Measurements from ENCODE around the gene RAB26. TPM values are rescaled to one million over a fixed set of nuclear protein-coding genes. Genes with fewer than 3 reads are reported as not detected.
A peak's percentile ranks its signal among the peaks of the same experiment; 100 is the strongest.

The RAB26 gene
- total RNA-seq, 6 donors from 2014 or later: 0.30 to 6.8 (median 0.85) TPM; not detected in 2

DNA sequence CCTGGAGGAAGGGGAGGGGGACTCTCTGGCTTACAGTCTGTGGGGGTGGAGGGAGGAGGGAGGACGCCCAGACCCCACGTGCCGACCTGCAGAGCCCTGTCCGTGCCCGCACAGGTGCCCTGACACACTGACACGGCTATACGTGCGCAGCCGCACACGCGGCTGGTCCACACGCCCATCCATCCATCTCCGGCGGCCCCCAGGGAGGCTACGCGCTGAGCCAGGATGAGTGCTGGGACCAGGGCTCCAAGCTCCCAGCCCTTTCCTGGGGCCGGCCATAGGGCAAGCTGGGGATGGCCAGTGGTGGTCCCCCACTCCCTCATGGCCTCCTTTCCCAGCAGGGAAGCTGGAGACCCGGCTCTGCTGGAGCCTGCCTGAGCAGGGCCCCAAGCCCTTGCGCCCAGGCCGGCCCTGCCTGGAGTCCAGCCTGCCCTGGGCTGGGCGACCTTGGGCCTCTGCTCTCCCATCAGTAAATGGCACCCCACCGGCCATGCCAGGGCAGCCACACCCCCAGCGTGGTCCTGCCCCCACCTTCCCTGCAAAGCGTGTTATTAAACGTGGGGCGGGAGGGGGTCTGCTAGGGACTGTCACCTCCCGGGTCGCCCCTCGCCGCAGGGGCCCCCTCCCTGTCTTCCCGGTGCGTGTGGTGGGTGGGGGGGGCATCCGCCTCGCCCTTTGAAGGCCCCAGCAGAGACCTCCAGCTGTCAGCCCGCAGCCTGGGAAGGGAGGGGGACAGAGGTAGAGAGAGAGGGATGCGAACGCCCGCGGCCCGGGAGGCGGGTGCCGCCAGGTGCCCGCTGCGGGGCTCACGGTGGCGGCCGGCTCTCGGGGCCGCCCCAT is 47.1 kb downstream of the RAB26 start:
- Histone ChIP-seq H3K27ac (no peak overlapping the region), H3K9me3 (no peaks in the 10 kb centered on the region), H3K36me3 (no peaks in the 10 kb centered on the region), H3K4me3 (peak overlapping the region in 3 of 4 donors; percentile 41 to 51 (median 44)), H3K4me1 (peaks cover 11 to 20% (median 14%) of the 10 kb centered on the region in 4 donors), H3K27me3 (peaks cover 0 to 28% (median 21%) of the 10 kb centered on the region in 4 donors)
- WGBS, 2 donors: 1 to 5% methylated on average over 13 to 32 of the region's 49 CpGs
- ATAC-seq (ENCODE audit: low FRiP score in 2 of 2) (no peak), DNase-seq (peak in 1 of 2 donors; percentile 72)
- no peak for TF ChIP-seq POLR2A (IDR thresholded peaks at IDR 0.05)
- TF ChIP-seq, protein P1, sequence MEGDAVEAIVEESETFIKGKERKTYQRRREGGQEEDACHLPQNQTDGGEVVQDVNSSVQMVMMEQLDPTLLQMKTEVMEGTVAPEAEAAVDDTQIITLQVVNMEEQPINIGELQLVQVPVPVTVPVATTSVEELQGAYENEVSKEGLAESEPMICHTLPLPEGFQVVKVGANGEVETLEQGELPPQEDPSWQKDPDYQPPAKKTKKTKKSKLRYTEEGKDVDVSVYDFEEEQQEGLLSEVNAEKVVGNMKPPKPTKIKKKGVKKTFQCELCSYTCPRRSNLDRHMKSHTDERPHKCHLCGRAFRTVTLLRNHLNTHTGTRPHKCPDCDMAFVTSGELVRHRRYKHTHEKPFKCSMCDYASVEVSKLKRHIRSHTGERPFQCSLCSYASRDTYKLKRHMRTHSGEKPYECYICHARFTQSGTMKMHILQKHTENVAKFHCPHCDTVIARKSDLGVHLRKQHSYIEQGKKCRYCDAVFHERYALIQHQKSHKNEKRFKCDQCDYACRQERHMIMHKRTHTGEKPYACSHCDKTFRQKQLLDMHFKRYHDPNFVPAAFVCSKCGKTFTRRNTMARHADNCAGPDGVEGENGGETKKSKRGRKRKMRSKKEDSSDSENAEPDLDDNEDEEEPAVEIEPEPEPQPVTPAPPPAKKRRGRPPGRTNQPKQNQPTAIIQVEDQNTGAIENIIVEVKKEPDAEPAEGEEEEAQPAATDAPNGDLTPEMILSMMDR (IDR thresholded peaks at IDR 0.05): no peak

GRCh38 chr16:2196162-2196980 is 47.9 kb downstream of the RAB26 start, which contains the start of gene CASKIN1:
TSS of gene CASKIN1 (minus strand) at chr16:2196605. CDS start at chr16:2196432, 173 bp downstream.
- Histone ChIP-seq H3K4me3 (peak within 1 kb of the TSS in 3 of 4 donors; percentile 41 to 51 (median 44)), H3K4me1 (peaks cover 11 to 20% (median 14%) of the 10 kb centered on the region in 4 donors), H3K27me3 (peaks cover 0 to 28% (median 21%) of the 10 kb centered on the region in 4 donors), H3K27ac (no peak within 1 kb of the TSS), H3K36me3 (no peaks in the 10 kb centered on the region), H3K9me3 (no peaks in the 10 kb centered on the region)
- TF ChIP-seq, protein P1 (IDR thresholded peaks at IDR 0.05): no peak
- TF ChIP-seq EP300 (IDR thresholded peaks at IDR 0.05) (no peak), POLR2AphosphoS5 (IDR thresholded peaks at IDR 0.05) (no peak), POLR2A (IDR thresholded peaks at IDR 0.05) (no peak)
- ATAC-seq (ENCODE audit: low FRiP score in 2 of 2): no peak
- DNase-seq: peak in 1 of 2 donors; percentile 83
- 0% methylated on average over 5 of the region's 129 CpGs; no CpG with 5 or more reads in 1 of the 2 donors for WGBS, 2 donors

GRCh38 chr16:2196981-2197511 is 48.6 kb downstream of the RAB26 start:
- Histone ChIP-seq H3K27ac (no peak overlapping the region), H3K9me3 (no peaks in the 10 kb centered on the region), H3K4me3 (peak overlapping the region in 3 of 4 donors; percentile 28 to 41 (median 33)), H3K27me3 (peaks cover 0 to 28% (median 21%) of the 10 kb centered on the region in 4 donors), H3K4me1 (peaks cover 11 to 20% (median 14%) of the 10 kb centered on the region in 4 donors), H3K36me3 (no peaks in the 10 kb centered on the region)
- no peak for TF ChIP-seq EP300 (IDR thresholded peaks at IDR 0.05)
- TF ChIP-seq POLR2A (IDR thresholded peaks at IDR 0.05): no peak
- TF ChIP-seq POLR2AphosphoS5 (IDR thresholded peaks at IDR 0.05): no peak
- TF ChIP-seq, protein P1 (IDR thresholded peaks at IDR 0.05): no peak
- peak in 1 of 2 donors; percentile 74 for DNase-seq
- 28 to 29% methylated on average over 4 to 26 of the region's 32 CpGs for WGBS, 2 donors
- ATAC-seq (ENCODE audit: low FRiP score in 2 of 2): no peak

GRCh38 chr16:2197765-2198164 is 49.3 kb downstream of the RAB26 start:
- ATAC-seq (ENCODE audit: low FRiP score in 2 of 2) (no peak), DNase-seq (no peak)
- peaks cover 11 to 20% (median 14%) of the 10 kb centered on the region in 4 donors for H3K4me1 ChIP-seq
- WGBS, 2 donors: 70 to 88% methylated on average over 5 to 6 of the region's 6 CpGs
- H3K9me3 ChIP-seq: no peaks in the 10 kb centered on the region
- peaks cover 0 to 28% (median 21%) of the 10 kb centered on the region in 4 donors for H3K27me3 ChIP-seq
- no peaks in the 10 kb centered on the region for H3K36me3 ChIP-seq
- H3K4me3 ChIP-seq: no peak overlapping the region
- TF ChIP-seq, protein P1 (IDR thresholded peaks at IDR 0.05): no peak
- TF ChIP-seq POLR2AphosphoS5 (IDR thresholded peaks at IDR 0.05) (no peak), POLR2A (IDR thresholded peaks at IDR 0.05) (no peak), EP300 (IDR thresholded peaks at IDR 0.05) (no peak)
- H3K27ac ChIP-seq: no peak overlapping the region
